ENCODE results near the gene TCEAL4.

GRCh38 chrX:103607364-103608305 is 22.3 kb downstream of the TCEAL4 start, which contains the start of gene TCEAL3:
- peak in 1 of 2 donors; percentile 17 for TF ChIP-seq POLR2A (IDR thresholded peaks at IDR 0.05)
- TF ChIP-seq CTCF (IDR thresholded peaks at IDR 0.05) = no peak
- TF ChIP-seq POLR2AphosphoS5 (IDR thresholded peaks at IDR 0.05; ENCODE audit: insufficient read depth in 1 of 2, low read depth in 1 of 2) = peak in 1 of 2 donors; percentile 71
